ENCODE measurements around the gene ESD.

DNA sequence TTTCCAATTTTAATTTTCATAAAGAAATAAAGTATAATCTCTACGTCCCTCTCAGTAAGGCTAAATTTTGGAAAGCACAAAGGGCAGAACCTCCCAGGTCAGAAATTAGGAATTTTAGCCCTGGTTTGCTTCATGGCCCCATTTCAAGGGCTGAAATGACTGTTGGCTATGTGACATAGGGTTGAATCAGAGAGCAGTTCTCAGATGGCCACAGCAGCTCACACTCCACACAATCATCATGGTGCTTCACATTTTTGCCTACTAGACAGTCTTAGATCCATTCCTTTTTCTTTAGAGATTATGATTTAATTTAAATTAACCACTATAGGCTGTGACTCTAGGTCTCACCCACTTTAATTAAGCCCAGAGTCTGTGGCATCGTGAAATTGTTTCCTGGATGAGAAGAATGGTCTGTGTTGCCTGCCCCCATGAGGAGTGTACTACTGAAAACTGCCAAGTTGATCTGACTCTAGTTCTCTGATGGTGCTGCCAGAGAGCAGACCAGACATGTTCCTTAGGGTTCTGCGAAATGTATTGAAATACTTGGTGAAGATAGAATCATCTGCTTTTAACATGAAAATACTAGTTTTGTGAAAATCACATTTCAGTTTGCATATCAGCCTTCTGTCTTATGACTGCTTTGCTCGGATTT, 57.4 kb downstream of the ESD start:
- TF ChIP-seq POLR2A (IDR thresholded peaks at IDR 0.05; ENCODE audit: insufficient read depth in 1 of 2, low read depth in 2 of 2, low read length in 2 of 2) (no peak), DR1 (CRISPR knock-in tag; IDR thresholded peaks at IDR 0.05) (no peak), ZNF335 (CRISPR knock-in tag; IDR thresholded peaks at IDR 0.05) (no peak), ZNF713 (CRISPR knock-in tag; IDR thresholded peaks at IDR 0.05) (no peak), ELF1 (CRISPR knock-in tag; IDR thresholded peaks at IDR 0.05) (no peak), ZFP41 (CRISPR knock-in tag; IDR thresholded peaks at IDR 0.05; ENCODE audit: borderline replicate concordance) (no peak), ESRRA (CRISPR knock-in tag; IDR thresholded peaks at IDR 0.05; ENCODE audit: low read depth) (no peak), RCOR2 (CRISPR knock-in tag; IDR thresholded peaks at IDR 0.05) (no peak), U2AF1 (optimal IDR thresholded peaks at IDR 0.05; ENCODE audit: low read depth, low read length) (no peak), TCF12 (IDR thresholded peaks at IDR 0.05) (no peak), TCF12 (CRISPR knock-in tag; IDR thresholded peaks at IDR 0.05) (no peak)
- TF ChIP-seq, protein P1, sequence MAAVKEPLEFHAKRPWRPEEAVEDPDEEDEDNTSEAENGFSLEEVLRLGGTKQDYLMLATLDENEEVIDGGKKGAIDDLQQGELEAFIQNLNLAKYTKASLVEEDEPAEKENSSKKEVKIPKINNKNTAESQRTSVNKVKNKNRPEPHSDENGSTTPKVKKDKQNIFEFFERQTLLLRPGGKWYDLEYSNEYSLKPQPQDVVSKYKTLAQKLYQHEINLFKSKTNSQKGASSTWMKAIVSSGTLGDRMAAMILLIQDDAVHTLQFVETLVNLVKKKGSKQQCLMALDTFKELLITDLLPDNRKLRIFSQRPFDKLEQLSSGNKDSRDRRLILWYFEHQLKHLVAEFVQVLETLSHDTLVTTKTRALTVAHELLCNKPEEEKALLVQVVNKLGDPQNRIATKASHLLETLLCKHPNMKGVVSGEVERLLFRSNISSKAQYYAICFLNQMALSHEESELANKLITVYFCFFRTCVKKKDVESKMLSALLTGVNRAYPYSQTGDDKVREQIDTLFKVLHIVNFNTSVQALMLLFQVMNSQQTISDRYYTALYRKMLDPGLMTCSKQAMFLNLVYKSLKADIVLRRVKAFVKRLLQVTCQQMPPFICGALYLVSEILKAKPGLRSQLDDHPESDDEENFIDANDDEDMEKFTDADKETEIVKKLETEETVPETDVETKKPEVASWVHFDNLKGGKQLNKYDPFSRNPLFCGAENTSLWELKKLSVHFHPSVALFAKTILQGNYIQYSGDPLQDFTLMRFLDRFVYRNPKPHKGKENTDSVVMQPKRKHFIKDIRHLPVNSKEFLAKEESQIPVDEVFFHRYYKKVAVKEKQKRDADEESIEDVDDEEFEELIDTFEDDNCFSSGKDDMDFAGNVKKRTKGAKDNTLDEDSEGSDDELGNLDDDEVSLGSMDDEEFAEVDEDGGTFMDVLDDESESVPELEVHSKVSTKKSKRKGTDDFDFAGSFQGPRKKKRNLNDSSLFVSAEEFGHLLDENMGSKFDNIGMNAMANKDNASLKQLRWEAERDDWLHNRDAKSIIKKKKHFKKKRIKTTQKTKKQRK (IDR thresholded peaks at IDR 0.05; ENCODE audit: low read length), result no peak
- TF ChIP-seq, protein P2, sequence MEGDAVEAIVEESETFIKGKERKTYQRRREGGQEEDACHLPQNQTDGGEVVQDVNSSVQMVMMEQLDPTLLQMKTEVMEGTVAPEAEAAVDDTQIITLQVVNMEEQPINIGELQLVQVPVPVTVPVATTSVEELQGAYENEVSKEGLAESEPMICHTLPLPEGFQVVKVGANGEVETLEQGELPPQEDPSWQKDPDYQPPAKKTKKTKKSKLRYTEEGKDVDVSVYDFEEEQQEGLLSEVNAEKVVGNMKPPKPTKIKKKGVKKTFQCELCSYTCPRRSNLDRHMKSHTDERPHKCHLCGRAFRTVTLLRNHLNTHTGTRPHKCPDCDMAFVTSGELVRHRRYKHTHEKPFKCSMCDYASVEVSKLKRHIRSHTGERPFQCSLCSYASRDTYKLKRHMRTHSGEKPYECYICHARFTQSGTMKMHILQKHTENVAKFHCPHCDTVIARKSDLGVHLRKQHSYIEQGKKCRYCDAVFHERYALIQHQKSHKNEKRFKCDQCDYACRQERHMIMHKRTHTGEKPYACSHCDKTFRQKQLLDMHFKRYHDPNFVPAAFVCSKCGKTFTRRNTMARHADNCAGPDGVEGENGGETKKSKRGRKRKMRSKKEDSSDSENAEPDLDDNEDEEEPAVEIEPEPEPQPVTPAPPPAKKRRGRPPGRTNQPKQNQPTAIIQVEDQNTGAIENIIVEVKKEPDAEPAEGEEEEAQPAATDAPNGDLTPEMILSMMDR (CRISPR knock-in tag; IDR thresholded peaks at IDR 0.05), result no peak
